Forelimb muscle (tissue), 1 donor: ENCODE measurements around the gene NELFE. TPM values are rescaled to one million over a fixed set of nuclear protein-coding genes. Genes with fewer than 3 reads are reported as not detected.
"Not testable (repeated sequence)": the region's sequence is repeated elsewhere in the genome, so short reads cannot be mapped to it uniquely, and the experiment has no call there.

Source experiments
- DNase-seq: peaks from one replicate; pipeline ENCODE4 v3.0.0-alpha.2; 2013; ENCODE audit warnings: low read depth
- polyA plus RNA-seq: library from polyadenylated mRNA; unstranded; fragments of 120-200 nt; gene quantifications from one replicate; pipeline ENCODE4 v1.2.1, GENCODE V29; 2013; ENCODE audit not compliant: insufficient read length

NELFE gene
- polyA plus RNA-seq, 1 donor: 63.3 TPM

DNA sequence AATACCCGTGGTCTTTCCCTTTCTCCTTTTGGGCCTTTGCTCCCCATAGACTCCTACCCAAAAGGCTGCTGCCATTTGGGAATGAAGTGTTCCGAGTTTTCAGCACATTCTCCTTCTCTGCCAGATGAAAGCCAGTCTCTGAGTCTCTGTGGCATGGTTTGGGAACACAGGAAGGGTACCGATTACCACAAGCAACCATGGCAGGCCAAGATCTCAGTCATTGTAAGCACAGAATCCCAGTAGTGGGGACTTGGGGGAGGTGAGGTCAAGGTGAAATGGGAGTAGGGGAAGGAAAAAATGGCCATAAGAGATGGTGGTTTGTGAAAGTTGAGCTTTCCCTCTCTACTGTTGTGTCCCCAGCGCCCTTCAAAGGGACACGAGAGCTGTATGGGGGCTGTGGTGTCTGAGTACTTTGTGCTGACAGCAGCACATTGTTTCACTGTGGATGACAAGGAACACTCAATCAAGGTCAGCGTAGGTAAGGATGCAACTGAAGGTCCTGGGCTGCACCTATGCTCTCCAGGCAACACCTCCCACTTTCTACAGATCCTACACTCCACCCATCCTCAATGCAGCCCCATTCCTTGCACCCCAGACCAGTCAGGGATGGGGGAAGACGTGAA, 8.7 kb downstream of the NELFE start:
- DNase-seq: no peak

DNA sequence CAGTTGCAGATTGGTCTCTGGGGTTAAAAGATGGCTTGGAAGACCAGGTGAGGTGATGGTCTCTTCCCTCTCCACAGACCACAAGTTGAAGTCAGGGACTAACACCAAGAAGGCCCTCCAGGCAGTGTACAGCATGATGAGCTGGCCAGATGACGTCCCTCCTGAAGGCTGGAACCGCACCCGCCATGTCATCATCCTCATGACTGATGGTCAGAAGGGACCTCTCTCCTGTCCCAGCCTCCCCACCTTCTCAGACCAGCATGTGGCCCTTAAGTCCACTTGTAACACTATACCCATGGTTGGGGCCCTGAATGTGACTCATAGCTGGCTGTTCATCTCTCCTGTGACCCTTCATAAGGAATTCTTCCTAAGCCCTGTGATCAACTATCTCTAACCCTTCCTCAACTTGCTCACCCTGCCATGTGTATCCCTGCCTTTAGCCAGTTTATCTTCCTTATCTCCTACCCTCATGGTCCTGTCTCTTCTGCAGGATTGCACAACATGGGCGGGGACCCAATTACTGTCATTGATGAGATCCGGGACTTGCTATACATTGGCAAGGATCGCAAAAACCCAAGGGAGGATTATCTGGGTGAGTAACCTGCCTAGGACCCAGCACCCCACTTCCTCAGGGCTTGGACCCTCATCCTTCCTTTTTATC, 9.9 kb downstream of the NELFE start:
- no peak for DNase-seq

DNA sequence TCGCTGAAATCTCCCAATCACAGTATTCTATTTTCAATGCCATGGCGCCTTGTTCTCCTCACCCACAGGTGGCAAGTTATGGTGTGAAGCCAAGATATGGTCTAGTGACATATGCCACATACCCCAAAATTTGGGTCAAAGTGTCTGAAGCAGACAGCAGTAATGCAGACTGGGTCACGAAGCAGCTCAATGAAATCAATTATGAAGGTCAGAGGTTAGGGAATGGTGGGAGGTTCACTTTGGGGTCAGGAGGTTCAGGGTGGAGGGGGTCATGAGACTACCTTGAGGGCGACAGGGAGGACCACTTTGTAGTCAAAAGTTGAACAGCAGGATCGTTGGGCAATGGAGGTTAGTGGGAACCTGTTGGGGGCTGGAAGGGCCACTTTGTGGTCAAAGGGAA, 10.5 kb downstream of the NELFE start:
- no peak for DNase-seq

DNA sequence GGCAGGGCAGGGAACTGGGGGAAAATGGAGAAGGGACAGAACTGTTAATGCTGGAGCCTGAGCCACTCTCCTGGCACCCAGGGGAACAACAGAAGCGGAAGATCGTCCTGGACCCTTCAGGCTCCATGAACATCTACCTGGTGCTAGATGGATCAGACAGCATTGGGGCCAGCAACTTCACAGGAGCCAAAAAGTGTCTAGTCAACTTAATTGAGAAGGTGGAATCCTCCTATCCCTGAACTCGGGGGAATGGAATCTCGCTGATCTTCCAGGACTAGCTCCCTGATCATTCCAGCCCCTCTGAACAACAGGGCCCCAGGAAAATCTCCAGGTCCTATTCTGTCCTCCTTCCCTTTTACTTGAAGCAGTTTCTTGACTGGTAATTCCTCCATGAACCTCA, 10.9 kb downstream of the NELFE start:
- no peak for DNase-seq

DNA sequence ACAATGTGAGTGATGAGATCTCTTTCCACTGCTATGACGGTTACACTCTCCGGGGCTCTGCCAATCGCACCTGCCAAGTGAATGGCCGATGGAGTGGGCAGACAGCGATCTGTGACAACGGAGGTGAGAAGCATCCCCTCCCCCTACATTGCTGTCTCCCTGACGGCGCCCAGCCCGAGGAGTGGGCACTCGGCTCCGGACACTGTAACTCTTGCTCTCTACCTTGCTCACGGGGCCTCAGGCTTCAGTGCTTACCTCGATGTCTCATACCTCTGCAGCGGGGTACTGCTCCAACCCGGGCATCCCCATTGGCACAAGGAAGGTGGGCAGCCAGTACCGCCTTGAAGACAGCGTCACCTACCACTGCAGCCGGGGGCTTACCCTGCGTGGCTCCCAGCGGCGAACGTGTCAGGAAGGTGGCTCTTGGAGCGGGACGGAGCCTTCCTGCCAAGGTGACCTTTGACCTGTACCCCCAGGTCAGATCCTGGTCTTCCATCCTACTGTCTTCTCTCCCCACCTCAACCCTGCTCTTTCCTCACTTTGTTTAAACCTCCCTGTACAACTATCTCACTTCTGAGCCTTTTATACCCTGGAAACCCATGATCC, 11.6 kb downstream of the NELFE start:
- DNase-seq: no peak

DNA sequence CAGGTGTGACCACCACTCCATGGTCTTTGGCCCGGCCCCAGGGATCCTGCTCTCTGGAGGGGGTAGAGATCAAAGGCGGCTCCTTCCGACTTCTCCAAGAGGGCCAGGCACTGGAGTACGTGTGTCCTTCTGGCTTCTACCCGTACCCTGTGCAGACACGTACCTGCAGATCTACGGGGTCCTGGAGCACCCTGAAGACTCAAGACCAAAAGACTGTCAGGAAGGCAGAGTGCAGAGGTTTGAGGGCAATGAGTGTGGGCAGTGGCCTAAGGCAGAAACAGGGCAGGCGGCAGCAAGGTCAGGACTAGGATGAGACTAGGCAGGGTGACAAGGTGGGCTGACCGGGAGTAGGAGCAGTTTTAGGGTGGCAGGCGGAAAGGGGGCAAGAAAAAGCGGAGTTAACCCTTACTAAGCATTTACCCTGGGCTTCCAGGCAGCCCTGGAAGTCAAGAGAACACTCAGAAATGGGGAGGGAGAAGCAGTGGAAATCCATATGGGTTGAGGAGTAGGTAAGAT, 12.3 kb downstream of the NELFE start:
- DNase-seq: no peak

DNA sequence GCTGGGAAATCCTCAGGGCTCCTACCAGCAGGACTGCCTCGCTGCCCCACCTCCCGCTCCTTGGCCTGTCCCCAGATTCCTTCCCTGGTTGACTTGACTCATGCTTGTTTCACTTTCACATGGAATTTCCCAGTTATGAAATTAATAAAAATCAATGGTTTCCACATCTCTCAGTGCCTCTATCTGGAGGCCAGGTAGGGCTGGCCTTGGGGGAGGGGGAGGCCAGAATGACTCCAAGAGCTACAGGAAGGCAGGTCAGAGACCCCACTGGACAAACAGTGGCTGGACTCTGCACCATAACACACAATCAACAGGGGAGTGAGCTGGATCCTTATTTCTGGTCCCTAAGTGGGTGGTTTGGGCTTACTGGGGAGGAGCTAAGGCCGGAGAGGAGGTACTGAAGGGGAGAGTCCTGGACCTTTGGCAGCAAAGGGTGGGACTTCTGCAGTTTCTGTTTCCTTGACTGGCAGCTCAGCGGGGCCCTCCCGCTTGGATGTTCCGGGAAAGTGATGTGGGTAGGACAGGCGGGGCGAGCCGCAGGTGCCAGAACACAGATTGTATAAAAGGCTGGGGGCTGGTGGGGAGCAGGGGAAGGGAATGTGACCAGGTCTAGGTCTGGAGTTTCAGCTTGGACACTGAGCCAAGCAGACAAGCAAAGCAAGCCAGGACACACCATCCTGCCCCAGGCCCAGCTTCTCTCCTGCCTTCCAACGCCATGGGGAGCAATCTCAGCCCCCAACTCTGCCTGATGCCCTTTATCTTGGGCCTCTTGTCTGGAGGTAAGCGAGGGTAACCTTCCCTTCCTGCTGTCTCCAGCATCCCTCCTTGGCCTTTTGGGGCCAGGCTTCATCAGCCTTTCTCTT, 13.0 kb downstream of the NELFE start, which contains the start of gene CFB:
TSS of gene CFB (plus strand) at position 589 of the 863 bp plus-strand sequence. CDS start at position 716, 127 bp downstream.
- DNase-seq: no peak

DNA sequence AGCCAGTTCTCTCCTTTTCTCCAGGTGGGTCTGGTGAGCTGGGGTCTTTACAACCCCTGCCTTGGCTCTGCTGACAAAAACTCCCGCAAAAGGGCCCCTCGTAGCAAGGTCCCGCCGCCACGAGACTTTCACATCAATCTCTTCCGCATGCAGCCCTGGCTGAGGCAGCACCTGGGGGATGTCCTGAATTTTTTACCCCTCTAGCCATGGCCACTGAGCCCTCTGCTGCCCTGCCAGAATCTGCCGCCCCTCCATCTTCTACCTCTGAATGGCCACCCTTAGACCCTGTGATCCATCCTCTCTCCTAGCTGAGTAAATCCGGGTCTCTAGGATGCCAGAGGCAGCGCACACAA, 13.6 kb downstream of the NELFE start:
- DNase-seq: no peak

DNA sequence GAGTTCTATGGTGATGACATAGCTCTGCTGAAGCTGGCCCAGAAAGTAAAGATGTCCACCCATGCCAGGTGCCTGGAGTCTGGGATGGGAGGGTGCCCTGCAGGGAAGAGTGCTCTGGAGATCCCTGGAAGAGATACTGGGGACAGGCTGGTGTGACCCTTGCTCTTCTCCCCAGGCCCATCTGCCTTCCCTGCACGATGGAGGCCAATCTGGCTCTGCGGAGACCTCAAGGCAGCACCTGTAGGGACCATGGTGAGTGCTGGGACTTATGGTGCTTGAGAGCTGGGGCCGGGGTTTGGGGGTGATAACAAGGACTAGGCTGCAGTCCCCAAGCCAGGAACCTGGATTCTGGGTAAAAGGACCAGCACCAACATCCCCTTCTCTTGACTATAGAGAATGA, 15.0 kb downstream of the NELFE start:
- DNase-seq: no peak

DNA sequence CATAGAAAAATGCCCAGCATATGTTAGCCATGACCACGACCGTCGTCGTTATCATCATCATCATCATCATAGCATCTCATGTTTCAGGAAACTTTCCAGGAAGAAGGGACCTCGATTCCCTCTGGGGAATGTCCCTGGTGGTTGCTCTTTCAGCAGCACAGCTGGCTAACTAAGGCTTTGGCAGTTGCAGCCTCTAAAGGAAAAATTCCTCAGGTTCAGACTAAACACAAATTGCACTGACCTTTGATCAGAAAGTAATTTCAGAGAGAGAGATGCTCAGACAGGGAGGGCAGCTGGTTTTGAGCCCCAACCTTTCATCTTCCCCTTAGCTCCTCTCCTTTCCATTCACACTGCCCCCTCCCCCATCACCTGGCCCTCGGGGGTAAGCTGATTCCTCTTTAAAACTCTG, 18.5 kb downstream of the NELFE start:
- DNase-seq: no peak

DNA sequence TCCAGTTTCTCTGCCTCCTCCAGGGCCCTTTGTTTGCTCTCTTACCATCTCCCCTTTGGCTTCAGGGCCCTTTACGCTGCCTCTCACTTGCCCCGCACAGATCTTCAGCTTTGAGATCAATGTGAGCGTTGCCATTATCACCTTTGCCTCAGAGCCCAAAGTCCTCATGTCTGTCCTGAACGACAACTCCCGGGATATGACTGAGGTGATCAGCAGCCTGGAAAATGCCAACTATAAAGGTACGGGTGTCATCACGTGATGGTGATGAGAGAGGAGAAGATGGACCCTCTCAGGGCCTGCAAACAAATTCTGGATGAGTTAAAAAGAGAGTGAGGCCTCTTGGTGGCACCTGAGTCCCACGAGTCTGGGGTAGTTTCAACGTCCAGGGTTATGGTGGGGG, 22.9 kb downstream of the NELFE start:
- DNase-seq: no peak

DNA sequence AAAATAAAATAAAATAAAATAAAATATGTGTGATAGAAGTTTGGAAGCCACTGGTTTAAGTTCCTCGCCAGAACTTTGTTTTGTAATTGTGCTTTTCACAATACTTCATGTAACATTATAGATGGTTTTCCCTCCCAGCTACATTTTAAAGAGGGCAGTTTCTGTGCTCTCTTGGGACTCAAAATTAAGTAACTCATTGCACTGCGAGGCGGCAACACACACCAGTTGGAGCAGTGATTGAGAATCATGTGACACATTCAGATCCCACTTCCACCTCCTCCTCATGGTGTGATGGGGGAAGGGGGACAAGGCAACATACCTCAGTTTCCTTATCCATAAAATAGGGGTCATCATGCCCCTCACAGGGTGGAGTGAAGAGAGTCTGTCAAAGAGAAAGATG, 23.8 kb downstream of the NELFE start:
- no peak for DNase-seq

DNA sequence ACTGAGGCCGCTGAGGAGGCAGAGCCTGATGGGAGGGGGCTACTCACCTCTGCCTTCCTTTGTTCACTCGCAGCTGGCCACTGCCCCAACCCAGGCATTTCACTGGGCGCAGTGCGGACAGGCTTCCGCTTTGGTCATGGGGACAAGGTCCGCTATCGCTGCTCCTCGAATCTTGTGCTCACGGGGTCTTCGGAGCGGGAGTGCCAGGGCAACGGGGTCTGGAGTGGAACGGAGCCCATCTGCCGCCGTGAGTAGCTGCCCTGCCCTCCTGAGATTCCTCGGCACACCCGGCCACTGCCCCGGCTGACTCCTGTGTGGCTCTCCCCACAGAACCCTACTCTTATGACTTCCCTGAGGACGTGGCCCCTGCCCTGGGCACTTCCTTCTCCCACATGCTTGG, 25.2 kb downstream of the NELFE start:
- no peak for DNase-seq

DNA sequence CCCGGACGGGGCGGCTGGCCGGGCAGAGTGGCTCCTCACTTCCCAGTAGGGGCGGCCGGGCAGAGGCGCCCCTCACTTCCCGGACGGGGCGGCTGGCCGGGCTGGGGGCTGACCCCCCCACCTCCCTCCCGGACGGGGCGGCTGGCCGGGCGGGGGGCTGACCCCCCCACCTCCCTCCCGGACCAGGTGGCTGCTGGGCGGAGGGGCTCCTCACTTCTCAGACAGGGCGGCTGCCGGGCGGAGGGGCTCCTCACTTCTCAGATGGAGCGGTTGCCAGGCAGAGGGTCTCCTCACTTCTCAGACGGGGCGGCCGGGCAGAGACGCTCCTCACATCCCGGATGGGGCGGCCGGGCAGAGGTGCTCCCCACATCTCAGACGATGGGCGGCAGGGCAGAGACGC, 26.6 kb downstream of the NELFE start:
- not testable (repeated sequence) for DNase-seq

DNA sequence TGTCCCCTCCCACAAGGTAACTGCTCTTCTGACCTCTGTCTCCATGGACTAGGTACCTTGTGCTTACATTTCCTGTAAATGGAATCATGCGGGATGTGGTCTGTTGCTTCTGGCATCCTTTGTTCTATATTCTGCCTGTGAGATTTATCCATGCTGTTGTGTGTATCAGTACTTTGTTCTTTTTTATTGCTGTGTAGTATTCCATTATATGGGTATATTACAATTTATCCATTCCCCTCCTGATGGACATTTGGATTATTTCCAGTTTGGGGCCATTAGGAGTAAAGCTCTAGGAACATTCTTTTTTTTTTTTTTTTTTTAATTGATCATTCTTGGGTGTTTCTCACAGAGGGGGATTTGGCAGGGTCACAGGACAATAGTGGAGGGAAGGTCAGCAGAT, 27.8 kb downstream of the NELFE start:
- DNase-seq: no peak

DNA sequence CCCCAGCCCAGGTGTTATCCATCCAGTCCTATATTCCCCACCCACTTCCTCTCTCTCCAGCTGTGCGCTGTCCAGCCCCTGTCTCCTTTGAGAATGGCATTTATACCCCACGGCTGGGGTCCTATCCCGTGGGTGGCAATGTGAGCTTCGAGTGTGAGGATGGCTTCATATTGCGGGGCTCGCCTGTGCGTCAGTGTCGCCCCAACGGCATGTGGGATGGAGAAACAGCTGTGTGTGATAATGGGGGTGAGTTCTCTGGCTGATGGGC, 30.2 kb downstream of the NELFE start:
- DNase-seq: no peak

DNA sequence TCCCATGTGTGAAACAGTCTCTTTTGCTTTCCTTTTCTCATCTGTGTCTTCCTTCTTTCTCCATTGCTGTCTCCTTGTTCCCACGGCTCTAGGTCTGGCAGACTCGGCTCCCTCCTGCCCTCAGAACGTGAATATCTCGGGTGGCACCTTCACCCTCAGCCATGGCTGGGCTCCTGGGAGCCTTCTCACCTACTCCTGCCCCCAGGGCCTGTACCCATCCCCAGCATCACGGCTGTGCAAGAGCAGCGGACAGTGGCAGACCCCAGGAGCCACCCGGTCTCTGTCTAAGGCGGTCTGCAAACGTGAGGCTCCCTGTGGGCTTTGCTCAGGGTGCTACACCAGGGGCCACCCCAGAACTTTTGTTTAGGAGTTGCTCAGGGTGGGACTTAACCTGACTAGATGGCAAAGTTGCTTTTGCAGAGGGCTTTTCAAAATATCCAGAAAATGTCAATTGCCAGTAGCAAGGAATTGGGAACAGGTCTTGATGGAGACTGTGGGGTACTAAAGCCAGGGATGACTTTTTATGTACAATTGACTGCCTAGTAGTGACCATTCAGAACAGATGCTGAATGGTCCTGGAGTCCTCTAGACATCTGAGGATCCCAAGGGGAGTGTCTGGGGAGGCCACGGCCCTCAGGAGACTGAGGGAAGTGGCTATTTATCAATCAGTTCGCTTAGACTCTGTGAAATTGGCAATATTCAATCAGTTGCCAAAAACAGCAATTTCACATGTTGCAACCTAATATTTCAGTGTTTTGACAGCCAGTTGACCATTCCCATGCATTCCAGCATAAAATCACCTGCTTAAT, 30.7 kb downstream of the NELFE start:
- DNase-seq: no peak

DNA sequence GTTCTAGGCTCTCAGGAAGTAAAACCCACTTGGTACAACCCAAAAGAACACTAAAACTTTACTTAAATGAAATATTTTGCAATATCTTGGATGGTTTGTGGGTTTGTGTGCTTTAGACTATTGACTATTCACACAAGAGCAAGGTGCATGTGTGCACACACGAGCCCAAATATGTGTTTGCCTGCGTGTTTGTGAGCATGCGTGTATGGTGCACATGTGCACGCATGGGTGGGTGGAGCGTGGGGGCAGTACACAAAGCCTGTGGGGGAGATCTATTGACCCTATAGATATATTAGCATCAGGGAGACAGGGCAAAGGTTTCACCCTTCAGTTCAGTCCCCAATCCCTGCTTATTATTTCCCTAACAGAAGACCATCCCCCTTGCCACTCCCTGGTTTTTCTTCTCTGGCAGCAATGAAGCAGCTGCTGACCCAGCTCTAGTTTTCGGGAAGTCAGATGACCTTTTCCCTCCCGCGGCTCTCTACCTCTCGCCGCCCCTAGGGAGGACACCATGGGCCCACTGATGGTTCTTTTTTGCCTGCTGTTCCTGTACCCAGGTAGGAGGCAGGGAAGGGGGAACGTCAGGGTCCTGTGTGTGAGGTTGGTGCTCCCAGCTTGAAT, 31.4 kb downstream of the NELFE start, which contains the start of gene C2:
TSS of gene C2 (plus strand) at position 476 of the 621 bp plus-strand sequence. CDS start at position 512, 36 bp downstream.
- DNase-seq: no peak

DNA sequence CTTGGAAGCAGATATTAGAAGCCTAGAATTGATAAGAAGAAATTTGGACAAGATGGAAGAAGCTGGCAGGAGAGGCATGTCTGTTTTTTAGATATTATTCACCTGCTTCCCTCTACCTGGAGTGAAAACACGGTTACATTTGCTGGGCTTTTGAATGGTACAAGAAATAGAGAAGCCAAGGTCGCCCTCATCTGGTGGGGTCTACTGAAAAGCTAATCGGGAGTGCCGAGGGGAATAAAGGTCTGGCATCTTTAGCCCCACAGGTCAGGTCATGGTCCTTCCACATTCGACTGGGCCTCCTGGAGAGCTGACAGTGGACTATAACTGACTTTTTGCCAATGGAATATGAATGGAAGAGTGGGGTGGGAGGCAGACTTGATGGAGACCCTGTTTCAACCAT, 35.8 kb downstream of the NELFE start:
- no peak for DNase-seq

DNA sequence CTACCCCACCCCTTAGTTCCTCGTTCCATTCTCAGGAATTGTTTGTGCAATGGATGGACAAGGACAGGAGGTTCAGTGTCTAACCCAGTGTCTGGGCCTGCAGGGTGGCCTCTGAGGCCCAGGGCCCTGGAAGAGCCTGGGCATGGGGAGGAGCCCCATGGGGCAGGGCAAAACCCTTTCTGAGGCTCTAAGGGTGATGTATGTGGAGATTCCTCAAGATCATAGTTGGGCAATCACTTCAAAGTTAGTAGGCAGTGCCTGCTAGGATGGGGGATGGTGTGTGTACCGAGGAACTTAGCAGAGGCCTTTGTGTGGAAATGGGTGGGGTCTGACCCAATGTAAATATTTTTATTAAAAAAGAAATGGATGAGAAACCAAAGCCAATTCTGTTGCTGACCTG, 38.0 kb downstream of the NELFE start:
- DNase-seq: no peak
